Fibroblast of villous mesenchyme (primary cell): ENCODE results near the gene CTDSP1. TPM values are rescaled to one million over a fixed set of nuclear protein-coding genes. Genes with fewer than 3 reads are reported as not detected.

ENCODE experiments used
- DNase-seq: peaks from one replicate; pipeline ENCODE4 v3.0.0-alpha.2; 2010; ENCODE audit warnings: low read depth
- H3K4me3 ChIP-seq: 2 replicates; pipeline ENCODE4 v1.5.1; 2011; ENCODE audit warnings: low read depth, mild to moderate bottlenecking, low read length
- total RNA-seq: library from RNA; depleted of rRNA; stranded (reverse); fragments of >200 nt; gene quantifications from 2 replicates; pipeline ENCODE4 v1.2.3, GENCODE V29; 2012
- TF ChIP-seq, protein P1 (sequence below): IDR thresholded peaks from 2 replicates; pipeline ENCODE4 v1.5.1; 2012; ENCODE audit warnings: low read depth, mild to moderate bottlenecking, low read length; ENCODE audit not compliant: insufficient read depth

CTDSP1 gene
- total RNA-seq, 1 donor = 66.9 TPM

GRCh38 chr2:218432676-218433365 lies 33.2 kb downstream of the CTDSP1 start:
- H3K4me3 ChIP-seq = no peak overlapping the region
- TF ChIP-seq, protein P1, sequence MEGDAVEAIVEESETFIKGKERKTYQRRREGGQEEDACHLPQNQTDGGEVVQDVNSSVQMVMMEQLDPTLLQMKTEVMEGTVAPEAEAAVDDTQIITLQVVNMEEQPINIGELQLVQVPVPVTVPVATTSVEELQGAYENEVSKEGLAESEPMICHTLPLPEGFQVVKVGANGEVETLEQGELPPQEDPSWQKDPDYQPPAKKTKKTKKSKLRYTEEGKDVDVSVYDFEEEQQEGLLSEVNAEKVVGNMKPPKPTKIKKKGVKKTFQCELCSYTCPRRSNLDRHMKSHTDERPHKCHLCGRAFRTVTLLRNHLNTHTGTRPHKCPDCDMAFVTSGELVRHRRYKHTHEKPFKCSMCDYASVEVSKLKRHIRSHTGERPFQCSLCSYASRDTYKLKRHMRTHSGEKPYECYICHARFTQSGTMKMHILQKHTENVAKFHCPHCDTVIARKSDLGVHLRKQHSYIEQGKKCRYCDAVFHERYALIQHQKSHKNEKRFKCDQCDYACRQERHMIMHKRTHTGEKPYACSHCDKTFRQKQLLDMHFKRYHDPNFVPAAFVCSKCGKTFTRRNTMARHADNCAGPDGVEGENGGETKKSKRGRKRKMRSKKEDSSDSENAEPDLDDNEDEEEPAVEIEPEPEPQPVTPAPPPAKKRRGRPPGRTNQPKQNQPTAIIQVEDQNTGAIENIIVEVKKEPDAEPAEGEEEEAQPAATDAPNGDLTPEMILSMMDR = no peak
- DNase-seq = no peak

DNA sequence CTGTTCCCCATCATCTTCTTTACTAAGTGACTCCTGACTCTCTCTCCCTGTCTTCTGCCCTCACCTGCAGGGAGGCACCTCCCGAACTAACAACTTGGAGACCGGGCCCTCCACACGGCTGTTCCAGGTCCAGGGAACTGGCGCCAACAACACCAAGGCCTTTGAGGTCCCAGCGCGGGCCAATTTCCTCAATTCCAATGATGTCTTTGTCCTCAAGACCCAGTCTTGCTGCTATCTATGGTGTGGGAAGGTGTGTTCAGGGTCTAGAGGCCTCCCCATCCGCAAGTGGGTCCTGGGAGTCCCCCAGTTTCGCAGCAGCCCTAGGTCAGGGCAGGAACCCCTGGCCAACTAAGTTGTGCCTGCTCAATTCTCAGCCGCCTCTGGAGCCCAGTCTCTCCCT lies 34.8 kb downstream of the CTDSP1 start:
- H3K4me3 ChIP-seq = no peak overlapping the region
- TF ChIP-seq, protein P1 = no peak
- no peak for DNase-seq

- peak; percentile 8 for DNase-seq
- no peak overlapping the region for H3K4me3 ChIP-seq
- TF ChIP-seq, protein P1 = no peak
These were observed 35.6 kb downstream of the CTDSP1 start for GRCh38 chr2:218435003-218435982.

DNA sequence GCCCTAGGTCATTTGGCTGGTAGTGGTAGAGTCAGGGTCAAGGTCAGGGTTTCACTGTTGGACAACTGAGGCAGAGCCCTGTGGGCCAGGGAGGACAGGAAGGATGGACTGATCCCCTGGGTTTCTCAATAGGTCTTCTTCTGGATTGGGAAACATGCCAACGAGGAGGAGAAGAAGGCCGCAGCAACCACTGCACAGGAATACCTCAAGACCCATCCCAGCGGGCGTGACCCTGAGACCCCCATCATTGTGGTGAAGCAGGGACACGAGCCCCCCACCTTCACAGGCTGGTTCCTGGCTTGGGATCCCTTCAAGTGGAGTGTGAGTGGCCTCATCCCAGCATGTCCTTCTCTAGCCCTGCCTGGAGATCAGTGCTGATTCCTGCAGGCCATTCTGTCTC lies 37.3 kb downstream of the CTDSP1 start:
- TF ChIP-seq, protein P1 = no peak
- DNase-seq = no peak
- no peak overlapping the region for H3K4me3 ChIP-seq

DNA sequence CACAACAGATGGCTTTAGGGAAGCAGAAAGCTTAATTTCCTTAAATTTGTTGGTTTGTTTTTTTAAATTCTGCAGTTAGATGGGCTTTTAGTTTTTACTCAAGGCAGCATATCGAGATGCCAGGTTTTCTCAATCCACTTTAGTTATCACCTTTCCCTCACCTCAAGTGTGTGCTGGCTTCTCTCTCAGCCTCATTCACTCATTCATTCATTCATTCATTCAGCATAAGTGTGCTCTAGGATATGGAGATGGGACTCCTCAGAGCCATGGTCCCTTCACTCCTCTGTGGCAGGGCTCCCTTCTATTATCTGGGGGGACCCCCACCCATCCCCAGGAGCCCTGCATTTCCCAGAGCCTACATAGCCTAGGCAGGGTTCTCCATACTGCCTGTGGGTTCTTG lies 38.3 kb downstream of the CTDSP1 start:
- no peak overlapping the region for H3K4me3 ChIP-seq
- TF ChIP-seq, protein P1 = no peak
- DNase-seq = no peak

DNA sequence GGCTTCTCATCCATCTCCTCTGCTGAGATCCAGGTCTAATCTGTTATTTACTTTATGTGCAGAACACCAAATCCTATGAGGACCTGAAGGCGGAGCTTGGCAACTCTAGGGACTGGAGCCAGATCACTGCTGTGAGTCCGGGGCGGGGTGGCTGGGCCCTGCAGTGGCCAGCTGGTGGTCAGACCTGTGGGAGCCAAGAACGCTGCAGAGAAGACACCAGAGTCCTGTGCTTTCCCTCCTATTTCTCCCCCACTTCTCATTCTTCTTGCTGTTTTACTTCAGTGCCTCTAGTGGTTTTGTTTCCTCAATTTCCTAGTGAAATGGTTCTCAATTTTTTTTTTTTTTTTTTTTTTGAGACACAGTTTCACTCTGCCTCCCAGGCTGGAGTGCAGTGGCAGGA lies 38.9 kb downstream of the CTDSP1 start:
- DNase-seq = peak; percentile 80
- TF ChIP-seq, protein P1 = no peak
- H3K4me3 ChIP-seq = no peak overlapping the region
